NCI-H526 (cell line): Measurements from ENCODE around the gene PTPRK.

Experiments used
- DNase-seq, 2 experiments: peaks; one replicate each; lab custom pipeline; 2025; lab: John Stamatoyannopoulos, UW

Gene PTPRK

GRCh38 chr6:128280960-128281359 lies 239.4 kb downstream of the PTPRK start:
- DNase-seq: no peak

- DNase-seq: no peak
These were observed 240.3 kb downstream of the PTPRK start for GRCh38 chr6:128280066-128280465.

- no peak for DNase-seq
These were observed 241.6 kb downstream of the PTPRK start for GRCh38 chr6:128278836-128279235.

GRCh38 chr6:128277379-128277778 lies 243.0 kb downstream of the PTPRK start:
- DNase-seq: no peak

- no peak for DNase-seq
These were observed 244.1 kb downstream of the PTPRK start for GRCh38 chr6:128276311-128276710.

GRCh38 chr6:128275681-128276080 lies 244.7 kb downstream of the PTPRK start:
- DNase-seq: no peak

- DNase-seq: no peak
These were observed 245.4 kb downstream of the PTPRK start for GRCh38 chr6:128275030-128275429.

GRCh38 chr6:128271527-128271926 lies 248.9 kb downstream of the PTPRK start:
- DNase-seq: no peak

GRCh38 chr6:128271011-128271410 lies 249.4 kb downstream of the PTPRK start:
- DNase-seq: no peak

- DNase-seq: no peak
These were observed 253.5 kb downstream of the PTPRK start for GRCh38 chr6:128266946-128267345.

GRCh38 chr6:128265706-128266105 lies 254.7 kb downstream of the PTPRK start:
- no peak for DNase-seq

- no peak for DNase-seq
These were observed 260.4 kb downstream of the PTPRK start for GRCh38 chr6:128259730-128260685.

GRCh38 chr6:128259029-128259724 lies 261.2 kb downstream of the PTPRK start:
- no peak for DNase-seq

- DNase-seq: no peak
These were observed 264.3 kb downstream of the PTPRK start for GRCh38 chr6:128256095-128256494.

- DNase-seq: no peak
These were observed 267.8 kb downstream of the PTPRK start for GRCh38 chr6:128252341-128253176.

GRCh38 chr6:128251445-128252340 lies 268.7 kb downstream of the PTPRK start:
- DNase-seq: no peak

- DNase-seq: no peak
These were observed 269.9 kb downstream of the PTPRK start for GRCh38 chr6:128250370-128251070.

GRCh38 chr6:128249429-128249828 lies 271.0 kb downstream of the PTPRK start:
- DNase-seq: no peak

- DNase-seq: no peak
These were observed 273.7 kb downstream of the PTPRK start for GRCh38 chr6:128246472-128247260.
